Cerebellar nuclear complex (tissue), 1 donor: ENCODE data around the gene SLC4A4.
A peak's percentile ranks its signal among the peaks of the same experiment; 100 is the strongest.

Experiments used
- DNase-seq, 2 experiments: peaks; one replicate each; lab custom pipeline; 2025; lab: John Stamatoyannopoulos, UW

The SLC4A4 gene

GRCh38 chr4:71469541-71469940, 130.7 kb downstream of the SLC4A4 start:
- no peak for DNase-seq

DNA sequence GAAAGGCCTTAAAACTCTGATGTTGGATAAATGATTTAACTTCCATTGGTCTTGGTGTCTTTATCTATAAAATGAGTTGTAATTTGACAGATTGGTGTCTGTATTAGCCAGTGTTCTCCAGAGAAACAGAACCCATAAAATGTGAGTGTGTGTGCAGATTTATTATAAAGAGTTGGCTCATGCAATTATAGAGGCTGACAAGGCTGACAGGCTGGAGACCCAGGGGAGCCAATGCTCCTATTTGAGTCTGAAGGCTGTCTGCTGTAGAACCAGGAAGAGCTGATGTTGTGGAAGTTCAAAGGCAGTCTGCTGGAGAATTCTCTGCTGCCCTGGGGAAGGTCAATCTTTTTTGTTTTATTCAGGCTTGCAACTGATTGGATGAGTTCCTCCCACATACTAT, 131.7 kb downstream of the SLC4A4 start:
- DNase-seq = no peak

DNA sequence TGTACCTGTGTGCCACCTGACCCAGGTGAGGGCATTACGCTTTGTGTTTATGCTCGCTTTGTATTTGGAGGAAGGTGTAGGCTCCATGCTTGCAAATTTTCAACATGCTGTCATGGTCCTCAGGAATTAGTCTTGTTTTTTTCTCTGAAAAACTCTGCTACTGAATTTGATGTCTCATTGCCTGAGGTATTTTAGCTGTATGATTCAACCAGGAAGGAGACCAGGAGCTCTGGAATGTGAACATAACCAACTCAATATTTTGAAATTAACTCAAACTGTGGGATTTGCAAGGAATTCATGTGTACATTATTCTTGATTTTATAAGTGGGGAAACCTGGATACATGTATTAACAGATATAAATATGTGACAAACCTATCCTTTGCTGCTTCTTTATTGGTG, 134.1 kb downstream of the SLC4A4 start:
- DNase-seq = no peak

DNA sequence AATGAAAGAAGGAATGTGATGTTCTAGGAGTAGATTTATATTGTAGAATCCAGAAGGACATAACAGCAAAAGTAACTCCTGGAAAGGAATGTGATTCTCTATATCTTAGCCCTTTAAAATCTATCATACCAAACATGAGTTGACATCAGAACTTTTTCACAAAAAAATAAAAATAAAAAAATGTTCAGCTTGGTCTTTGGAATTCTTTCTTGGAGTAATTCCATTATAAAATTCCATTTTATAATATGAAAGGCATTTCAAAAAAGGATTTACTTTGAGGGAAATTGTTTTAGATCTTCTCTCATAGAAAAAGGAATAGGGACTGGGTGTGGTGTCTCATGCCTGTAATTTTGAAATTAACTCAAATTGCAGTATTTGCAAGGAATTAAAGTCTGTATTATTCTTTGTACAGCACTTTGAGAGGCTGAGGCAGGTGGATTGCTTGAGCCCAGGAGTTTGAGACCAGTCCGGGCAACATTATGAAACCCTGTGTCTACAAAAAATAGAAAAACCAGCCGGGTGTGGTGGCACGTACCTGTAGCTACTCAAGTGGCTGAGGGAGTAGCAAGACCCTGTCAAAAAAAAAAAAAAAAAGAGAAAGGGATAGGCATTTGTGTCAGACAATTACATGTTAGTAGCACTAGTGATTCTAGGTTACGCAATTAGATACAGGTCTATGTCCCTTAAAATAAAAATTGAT, 134.9 kb downstream of the SLC4A4 start:
- DNase-seq = no peak

- DNase-seq = no peak
Measured at GRCh38 chr4:71474731-71475130, 135.9 kb downstream of the SLC4A4 start.

- no peak for DNase-seq
Measured at GRCh38 chr4:71476240-71476639, 137.4 kb downstream of the SLC4A4 start.

DNA sequence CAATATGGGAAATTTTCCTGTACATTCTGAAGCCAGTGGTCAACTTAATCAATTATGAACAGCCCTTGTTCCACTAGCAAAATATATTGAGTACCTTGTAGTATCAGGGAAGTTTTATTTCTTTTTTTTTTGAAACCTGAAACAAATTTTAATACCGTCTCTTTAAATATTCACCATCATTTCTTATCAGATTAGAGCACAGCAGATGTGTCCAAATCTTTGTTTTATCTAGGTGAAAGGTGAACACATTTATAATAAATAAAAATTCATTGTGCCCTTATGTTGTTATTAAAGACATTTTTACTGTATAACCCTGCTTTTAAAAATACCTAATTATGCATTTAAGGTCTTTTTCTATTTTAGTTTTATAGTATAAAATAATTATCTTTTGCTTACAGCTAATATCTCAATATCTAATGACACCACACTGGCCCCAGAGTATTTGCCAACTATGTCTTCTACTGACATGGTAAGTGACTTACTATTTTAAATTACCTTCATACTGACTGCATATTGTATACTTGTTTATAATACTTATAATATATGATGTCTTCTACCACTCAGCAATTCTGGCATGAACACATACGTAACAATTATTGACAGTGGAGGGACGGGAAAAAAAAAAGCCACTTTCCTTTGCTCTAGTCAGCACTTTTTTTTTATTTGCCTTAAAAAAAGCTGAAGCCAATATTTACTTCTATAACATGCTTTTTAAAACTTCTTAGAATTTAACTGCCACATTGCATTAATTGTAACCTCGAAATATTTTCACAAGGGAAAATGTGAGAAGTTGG, 147.9 kb downstream of the SLC4A4 start:
- no peak for DNase-seq

GRCh38 chr4:71487344-71487920, 148.6 kb downstream of the SLC4A4 start:
- no peak for DNase-seq

DNA sequence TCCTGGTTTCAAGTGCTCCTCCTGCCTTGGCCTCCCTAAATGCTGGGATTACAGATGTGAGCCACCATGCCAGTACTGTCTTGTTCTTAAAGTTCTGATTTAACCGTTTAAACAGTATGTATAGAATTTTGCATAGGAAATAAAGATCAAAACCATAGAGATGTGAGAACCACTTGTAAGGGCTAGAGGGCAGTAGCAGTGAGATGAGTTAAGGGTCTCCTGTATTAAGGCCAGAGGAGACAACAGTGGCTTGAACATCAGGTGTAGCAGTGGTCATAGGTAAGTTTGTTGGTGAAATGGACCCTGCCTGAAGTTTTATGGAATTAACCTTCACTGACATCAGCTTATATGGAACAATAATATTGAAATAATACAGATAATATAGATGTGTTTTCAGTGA, 155.7 kb downstream of the SLC4A4 start:
- no peak for DNase-seq

DNA sequence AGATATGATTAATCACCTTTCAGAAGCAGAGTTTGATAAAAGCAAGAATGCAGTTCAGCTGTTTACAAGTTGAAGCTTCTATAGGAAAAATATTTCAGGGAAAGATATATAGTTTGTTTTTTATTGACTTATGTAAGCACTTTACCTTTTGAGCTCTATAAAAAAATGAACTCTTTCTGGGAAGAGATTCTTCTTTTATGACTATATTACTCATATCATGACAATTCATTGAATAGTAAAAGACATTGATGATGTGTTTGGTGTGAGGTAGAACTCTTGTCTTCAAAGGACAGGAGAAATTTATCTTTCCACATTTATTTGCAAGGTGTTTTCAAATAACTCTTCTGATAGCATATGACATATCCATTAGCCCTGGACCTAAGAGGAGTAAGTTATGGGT, 156.6 kb downstream of the SLC4A4 start:
- DNase-seq = no peak

GRCh38 chr4:71497078-71497477, 158.3 kb downstream of the SLC4A4 start:
- DNase-seq = no peak

DNA sequence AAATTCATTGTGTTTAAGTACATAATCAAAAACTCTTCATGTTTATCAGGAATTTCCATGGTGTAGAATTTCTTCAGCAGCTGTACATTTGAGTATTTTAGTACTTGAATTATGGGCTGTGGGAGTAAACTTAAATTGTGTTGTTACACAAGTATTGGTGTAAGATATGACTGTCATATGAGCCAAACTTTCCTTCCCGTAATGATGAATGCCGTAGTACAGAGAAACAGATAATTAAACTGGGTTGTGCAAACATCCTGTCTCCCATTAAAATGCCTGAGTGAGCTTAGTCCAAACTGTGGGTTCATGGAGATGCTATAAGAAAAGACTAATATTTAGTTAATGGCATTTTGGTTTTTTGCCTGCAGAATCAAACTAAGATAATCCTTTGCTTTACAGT, 159.2 kb downstream of the SLC4A4 start:
- no peak for DNase-seq

DNA sequence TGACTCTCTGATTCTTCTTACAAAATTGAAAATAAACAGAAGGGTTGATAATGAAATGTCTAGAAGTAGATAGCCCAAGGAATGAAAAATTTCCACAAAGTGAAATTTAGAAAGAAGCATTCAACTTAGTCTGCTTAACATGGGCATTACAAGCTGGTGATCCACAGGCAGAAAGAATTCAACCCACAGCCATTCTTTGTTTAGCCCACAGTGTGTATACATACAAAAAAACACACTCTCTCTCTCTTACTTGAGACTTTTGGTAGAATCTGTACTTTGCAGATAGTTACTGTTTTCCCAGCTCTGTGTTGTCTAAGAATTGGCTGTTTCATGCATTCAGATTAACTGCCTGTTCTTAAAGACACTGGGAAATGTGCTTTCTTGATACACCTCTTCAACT, 159.8 kb downstream of the SLC4A4 start:
- no peak for DNase-seq

DNA sequence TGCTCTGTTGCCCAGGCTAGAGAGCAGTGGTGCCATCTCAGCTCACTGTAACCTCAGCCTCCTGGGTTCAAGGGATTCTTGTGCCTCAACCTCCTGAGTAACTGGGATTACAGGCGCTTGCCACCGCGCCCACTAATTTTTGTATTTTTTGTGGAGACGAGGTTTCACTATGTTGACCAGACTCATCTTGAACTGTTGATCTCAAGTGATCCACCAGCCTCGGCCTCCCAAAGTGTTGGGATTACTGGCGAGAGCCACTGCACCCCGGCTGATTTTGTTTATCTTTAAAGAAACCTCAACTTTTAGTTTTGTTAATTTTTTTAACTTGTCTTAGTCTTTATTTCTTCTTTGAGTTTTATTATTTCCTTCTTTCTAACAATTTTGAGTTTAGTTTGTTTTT, 163.2 kb downstream of the SLC4A4 start:
- DNase-seq = no peak

DNA sequence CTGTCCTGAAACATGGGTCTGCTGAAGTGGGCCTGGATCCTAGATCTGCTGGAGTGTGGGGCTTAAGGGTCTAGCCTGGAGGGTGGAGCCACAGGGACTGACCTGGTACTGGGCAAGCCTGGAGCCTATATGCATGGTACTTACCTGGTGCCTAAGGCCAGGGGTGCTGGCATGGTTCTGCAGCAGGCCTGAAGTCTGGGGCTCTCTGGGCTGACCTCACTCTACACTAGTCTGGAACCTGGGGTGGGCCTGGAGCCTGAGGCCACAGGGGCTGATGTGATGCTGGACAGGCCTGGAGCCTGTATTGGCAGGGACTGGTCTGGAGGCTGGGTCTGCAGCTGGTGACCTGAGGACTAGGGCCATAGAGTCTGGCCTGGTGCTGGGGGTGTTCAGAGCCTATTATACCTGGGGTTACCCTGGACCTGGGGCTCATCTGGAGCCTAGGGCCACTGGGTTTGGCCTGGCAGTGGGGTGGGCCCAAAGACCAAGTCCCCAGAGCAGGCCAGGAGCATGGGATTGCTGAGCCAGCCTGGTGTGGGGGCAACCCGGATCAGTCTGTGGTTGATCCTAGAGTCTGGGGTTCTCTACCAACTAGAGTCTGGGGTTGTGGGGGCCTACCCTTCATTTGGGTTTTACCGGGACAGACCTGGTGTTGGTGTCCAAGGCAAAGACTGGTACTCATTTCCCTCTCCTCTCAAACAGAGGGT, 179.6 kb downstream of the SLC4A4 start:
- DNase-seq = no peak

DNA sequence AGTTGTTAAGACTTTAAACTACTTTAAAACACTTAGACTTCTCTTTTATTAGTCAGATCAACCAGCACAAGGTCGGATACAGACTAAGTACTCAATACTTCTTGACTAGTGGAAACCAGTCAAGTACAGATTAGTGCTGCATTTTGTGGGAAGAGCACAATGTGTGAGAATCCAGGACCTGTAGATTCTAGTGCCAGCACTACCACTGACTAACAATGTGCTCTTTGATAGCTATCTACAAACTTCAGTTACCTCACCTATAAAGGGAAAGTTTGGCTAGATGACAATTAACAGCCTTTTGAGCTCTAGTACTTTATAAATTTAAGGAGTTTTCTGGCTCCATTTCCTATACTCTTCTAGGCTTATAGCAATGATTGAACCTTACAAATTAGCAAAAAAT, 181.5 kb downstream of the SLC4A4 start:
- DNase-seq = no peak

- DNase-seq = no peak
Measured at GRCh38 chr4:71520850-71521249, 182.0 kb downstream of the SLC4A4 start.

DNA sequence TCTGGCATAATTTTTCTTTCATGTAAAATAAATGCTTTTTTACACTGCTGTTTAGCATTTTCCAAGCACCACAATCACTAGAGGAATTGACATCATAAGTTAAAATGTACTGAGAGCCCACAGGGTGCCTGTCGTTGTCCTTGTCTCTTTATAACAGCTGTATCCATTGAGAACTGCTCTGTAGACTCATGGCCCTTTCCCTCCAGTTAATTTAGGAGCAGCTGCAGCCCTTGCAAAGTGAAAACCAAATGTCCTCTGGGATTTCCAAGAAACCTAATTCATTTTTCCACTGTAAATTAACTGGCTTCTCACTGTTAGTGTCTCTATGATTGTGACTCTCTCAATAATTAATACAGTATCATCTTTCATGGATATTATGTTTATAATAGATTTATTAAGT, 185.9 kb downstream of the SLC4A4 start:
- no peak for DNase-seq

GRCh38 chr4:71526637-71527406, 188.0 kb downstream of the SLC4A4 start:
- no peak for DNase-seq

DNA sequence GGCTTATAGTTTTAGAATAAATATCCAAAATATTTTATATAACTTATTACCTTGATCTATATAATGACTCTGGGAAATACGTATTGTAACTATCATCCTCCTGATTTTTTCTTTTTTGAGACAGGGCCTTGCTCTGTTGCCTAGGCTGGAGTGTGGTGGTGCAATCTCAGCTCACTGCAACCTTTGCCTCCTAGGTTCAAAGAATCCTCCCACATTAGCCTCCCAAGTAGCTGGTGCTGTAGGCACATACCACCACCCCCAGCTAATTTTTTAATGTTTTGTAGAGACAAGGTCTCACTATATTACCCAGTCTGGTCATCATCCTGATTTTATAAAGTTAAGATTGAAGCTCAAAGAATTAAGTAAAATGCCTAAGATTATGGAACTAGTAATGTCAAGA, 193.6 kb downstream of the SLC4A4 start:
- no peak for DNase-seq

GRCh38 chr4:71533121-71533520, 194.3 kb downstream of the SLC4A4 start:
- no peak for DNase-seq

DNA sequence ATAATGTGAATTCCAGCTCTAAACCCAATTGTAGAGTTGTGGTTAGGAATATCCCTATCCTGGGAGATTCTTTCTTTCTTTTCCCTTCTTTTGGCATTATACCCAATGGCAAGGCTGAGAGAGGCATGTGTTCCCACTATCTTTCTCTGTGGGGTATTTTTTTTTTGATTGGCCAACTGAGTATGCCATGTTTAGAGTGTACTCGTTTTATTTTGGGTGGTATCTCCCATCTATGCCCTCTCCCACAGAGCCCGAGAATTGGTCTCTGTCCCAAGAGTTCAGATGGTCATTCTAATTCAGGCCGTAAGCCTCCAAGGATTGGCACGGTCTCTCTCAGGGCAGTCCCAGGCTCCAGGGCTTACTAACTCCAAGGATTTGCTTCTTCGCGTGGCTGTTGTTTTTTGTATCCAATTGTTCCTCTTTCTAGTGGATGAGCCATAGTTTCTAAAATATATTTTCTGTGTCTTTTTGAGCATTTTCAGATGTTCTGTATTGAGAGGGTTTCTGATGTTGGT, 198.8 kb downstream of the SLC4A4 start:
- DNase-seq = peak; percentile 86 to 90
